Astrocyte of the cerebellum (primary cell): ENCODE results near the gene BUB1.
"Not testable (repeated sequence)": the region's sequence is repeated elsewhere in the genome, so short reads cannot be mapped to it uniquely, and the experiment has no call there.

ENCODE experiments used
- DNase-seq: peaks from one replicate; pipeline ENCODE4 v3.0.0-alpha.2; 2011; ENCODE audit warnings: low read depth
- H3K4me3 ChIP-seq: 2 replicates; pipeline ENCODE4 v1.5.1; 2011; ENCODE audit warnings: mild to moderate bottlenecking, low read depth, low read length, moderate library complexity
- in situ Hi-C: cut with HindIII; loops from 2 replicates; pipeline ENCODE4 v1.10.0; 2017; ENCODE audit warnings: low sequenced_read_pairs
- TF ChIP-seq, protein P1 (sequence below): IDR thresholded peaks from 2 replicates; pipeline ENCODE4 v1.5.1; 2012; ENCODE audit warnings: low read length, low read depth, moderate library complexity, mild to moderate bottlenecking; ENCODE audit errors: missing control alignments

The BUB1 gene

DNA sequence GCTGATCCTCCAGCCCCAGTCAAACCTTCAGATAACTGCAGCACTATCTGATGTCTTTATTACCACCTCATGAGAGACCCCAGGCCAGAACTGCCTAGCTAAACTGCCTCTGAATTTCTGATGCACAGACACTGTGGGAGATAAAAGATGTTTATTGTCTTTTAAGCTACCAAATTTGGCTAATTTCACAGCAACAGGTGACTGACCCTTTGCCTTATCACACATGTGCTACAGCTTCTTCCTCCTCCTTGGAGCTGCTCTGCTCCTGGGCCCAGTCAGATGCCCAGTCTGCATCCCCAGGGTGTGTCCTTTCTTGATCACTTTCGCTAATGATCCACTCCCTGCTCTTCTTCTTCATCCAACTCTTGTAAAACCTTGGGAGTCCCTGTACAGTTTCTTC, 34.9 kb upstream of the BUB1 start:
- DNase-seq: no peak
- H3K4me3 ChIP-seq: no peak overlapping the region
- TF ChIP-seq, protein P1, sequence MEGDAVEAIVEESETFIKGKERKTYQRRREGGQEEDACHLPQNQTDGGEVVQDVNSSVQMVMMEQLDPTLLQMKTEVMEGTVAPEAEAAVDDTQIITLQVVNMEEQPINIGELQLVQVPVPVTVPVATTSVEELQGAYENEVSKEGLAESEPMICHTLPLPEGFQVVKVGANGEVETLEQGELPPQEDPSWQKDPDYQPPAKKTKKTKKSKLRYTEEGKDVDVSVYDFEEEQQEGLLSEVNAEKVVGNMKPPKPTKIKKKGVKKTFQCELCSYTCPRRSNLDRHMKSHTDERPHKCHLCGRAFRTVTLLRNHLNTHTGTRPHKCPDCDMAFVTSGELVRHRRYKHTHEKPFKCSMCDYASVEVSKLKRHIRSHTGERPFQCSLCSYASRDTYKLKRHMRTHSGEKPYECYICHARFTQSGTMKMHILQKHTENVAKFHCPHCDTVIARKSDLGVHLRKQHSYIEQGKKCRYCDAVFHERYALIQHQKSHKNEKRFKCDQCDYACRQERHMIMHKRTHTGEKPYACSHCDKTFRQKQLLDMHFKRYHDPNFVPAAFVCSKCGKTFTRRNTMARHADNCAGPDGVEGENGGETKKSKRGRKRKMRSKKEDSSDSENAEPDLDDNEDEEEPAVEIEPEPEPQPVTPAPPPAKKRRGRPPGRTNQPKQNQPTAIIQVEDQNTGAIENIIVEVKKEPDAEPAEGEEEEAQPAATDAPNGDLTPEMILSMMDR: no peak
- in situ Hi-C loops: no loop called here

DNA sequence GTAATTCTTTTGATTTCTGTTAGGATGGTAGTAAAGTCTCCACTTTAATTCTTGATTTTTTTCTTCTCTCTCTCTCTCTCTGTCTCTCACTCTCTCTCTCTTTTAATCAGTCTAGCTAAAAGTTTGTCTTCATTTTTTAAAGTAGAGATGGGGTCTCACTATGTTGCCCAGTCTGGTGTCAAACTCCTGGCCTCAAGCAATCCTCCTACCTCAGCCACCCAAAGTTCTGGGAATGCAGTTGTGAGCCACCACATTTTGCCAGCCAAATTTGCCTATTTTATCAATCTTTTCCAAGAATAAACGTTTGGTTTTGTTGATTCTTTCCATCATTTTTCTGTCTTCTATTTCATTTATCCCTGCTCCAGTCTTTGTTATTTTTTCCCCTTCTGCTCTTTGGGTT, 30.6 kb upstream of the BUB1 start:
- TF ChIP-seq, protein P1: no peak
- H3K4me3 ChIP-seq: no peak overlapping the region
- DNase-seq: no peak
- in situ Hi-C loops: no loop called here

DNA sequence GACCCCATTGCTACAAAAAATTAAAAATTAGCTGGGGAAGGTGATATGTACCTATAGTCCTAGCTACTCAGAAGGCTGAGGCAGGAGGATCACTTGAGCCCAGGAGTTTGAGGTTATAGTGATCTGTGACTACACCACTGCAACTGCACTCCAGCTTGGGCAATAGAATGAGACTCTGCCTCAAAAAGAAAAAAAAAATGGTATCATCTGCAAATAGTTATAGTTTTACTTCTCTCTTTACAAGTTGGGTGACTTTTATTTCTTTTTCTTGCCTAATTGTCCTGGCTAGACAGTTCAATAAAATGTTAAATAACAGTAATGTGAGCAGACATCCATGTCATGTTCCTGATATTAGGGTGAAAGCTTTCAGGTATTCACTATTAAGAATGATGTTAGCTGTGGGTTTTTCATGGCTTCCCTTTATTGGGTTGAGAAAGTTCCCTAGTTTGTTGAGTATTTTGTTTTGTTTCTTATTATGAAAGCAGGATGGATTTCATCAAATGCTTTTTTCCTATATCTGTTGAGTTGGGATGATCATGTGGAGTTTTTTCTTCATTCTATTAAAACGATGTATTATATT, 29.6 kb upstream of the BUB1 start:
- no peak for DNase-seq
- TF ChIP-seq, protein P1: no peak
- H3K4me3 ChIP-seq: no peak overlapping the region
- in situ Hi-C loops: no loop called here

DNA sequence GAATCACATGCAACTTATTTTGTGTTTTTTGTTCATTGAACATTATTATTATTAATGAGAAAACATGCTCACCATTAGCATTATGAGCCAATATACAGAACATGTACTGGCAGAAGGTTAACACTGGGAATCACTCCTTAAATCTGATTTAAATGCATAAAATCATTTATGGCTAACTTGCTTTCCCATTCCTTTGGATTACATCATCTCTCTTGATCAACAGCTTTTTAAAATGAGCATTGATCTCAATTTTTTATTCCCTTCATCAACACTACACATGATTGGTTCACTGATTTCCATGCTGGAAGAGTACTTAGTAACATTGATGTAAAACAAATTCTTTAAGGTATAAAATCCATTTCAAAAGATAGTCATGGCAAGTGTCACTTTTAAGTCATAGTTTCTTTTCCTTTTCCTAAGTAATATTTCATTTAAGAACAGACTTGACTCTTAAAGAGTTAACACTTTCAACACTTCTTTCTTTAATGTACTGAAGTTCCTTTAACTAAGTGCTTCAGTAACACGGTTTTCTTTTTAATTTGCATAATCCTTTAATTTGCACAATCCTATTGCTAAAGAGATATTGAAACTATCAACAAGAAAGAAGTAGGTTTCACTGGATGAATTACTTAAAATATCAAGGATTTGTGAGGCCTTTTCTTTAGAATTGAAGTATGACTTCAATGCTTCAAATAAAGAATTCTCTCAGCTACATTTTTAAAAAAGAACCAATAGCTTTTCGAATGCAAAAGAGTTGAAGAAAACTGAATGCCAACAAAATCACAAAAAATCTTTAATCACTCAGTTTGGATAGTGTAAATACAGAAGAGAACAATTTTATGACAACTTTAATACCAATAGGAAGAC, 24.9 kb upstream of the BUB1 start:
- TF ChIP-seq, protein P1: no peak

DNA sequence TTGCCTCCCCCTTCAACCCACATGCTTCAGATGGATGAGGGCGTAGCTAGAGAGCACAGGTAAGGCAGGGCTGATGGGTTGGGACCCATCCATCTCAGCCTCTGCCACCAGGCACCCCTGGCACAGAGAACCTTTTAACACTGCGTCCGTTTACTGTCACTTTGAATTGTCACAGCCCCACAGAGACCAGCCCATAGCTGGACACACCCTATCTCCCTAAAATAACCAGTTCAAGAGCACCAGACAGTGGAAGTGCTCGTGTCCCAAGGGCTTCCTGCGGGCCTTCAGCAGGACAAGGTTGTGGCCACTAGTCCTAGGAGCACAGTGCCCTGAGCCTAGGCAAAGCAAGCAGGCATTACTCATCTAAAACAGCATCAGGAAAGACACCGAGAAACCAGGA, 20.4 kb upstream of the BUB1 start:
- H3K4me3 ChIP-seq, in situ Hi-C loops, DNase-seq: not testable (repeated sequence)

More for the DNA sequence above, 24.9 kb upstream of the BUB1 start:
- DNase-seq: no peak
- in situ Hi-C loops: no loop called here
- H3K4me3 ChIP-seq: no peak overlapping the region

DNA sequence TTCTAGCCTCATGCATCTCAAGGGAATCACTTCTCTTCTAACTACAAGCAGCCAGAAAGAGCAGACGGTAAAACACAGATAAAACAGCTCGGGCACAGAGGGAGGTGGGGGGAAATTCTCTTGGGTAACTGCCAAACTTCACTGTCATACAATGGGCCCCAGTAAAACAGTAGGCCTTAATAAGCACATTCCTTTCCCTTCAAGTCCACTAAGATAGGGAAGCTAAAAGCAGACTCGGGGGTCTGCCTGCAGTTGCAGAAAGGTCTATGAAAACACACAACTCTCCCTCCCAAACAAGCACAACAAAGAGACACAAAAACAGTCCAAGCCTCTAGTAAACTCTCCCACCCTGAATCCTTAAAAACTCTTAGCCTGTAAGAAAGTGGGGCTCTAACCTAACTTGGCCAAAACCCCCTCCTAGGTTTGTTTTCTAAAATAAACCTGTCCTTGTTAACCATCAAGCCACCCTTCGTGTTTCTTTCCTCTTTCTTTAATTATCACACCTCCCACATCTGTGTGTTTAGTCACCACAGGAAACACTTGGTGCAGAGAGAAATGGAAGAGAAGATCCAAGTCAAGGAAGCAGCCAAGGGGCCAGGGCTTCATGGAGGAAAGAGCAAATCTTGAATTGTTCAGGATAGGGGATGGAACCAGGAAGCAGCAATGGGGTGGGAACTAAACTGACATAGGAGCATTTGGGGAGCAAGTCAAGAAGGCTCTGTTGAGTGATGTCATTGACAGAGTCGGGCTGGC, 17.5 kb upstream of the BUB1 start:
- DNase-seq, in situ Hi-C loops, H3K4me3 ChIP-seq: not testable (repeated sequence)

DNA sequence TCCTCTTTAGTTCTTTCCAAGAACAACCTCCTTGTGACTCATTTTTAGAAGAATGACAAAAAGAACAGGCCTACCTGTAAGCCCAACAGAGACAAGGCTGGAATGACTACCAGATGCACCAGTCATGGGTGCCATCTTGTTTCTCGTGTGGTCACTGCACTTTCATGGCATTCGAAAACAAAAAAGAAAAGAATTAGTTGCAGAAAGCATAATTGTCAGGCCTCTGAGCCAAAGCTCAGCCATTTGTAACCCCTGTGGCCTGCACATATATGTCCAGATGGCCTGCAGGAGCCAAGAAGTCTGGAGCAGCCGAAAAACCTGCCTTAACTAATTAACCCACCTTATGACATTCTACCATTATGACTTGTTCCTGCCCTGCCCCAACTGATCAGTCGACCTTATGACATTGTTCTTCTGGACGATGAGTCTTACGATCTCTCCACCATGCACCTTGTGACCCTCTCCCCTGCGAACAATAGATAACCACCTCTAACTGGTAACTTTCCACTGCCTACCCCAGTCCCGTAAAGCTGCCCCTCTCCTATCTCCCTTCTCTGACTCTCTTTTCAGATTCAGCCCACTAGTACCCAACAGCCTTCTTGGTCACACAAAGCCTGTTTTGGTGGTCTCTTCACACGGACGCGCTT, 13.9 kb upstream of the BUB1 start:
- TF ChIP-seq, protein P1: no peak
- no peak overlapping the region for H3K4me3 ChIP-seq
- in situ Hi-C loops: no loop called here
- DNase-seq: no peak
